Thyroid gland (tissue), 4 donors: ENCODE data around the gene MYO19.

Experiments
- CTCF ChIP-seq, 6 experiments: fragments of 200-600 bp in 3 of 6; fragments of 450-650 bp in 3 of 6; sonication (generic) in 3 of 6; IDR thresholded peaks; one replicate each; pipeline ENCODE4 v1.5.1; 2016 to 2019; ENCODE audit warnings: antibody characterized with exemption in 6 of 6, mild to moderate bottlenecking in 2 of 6, inconsistent platforms in 1 of 6, moderate library complexity in 1 of 6
- POLR2A ChIP-seq, 2 donors: fragments of 450-650 bp; IDR thresholded peaks; one replicate each; pipeline ENCODE4 v1.6.1; 2017; ENCODE audit warnings: antibody characterized with exemption in 2 of 2, mild to moderate bottlenecking in 2 of 2, moderate library complexity in 1 of 2

GRCh38 chr17:36544307-36545076 is 9.8 kb upstream of the MYO19 start, which contains the start of gene GGNBP2:
- TF ChIP-seq POLR2A (IDR thresholded peaks at IDR 0.05) (peak; percentile 50 to 71), CTCF (IDR thresholded peaks at IDR 0.05) (no peak)
